Endothelial cell of umbilical vein (primary cell): ENCODE results near the gene PI4KA. TPM values are rescaled to one million over a fixed set of nuclear protein-coding genes. Genes with fewer than 3 reads are reported as not detected.

Source experiments
- BruUV-seq: library from RNA; stranded (reverse); fragments of 400-500 nt; replicated peaks from 2 replicates; lab custom pipeline; 2021; lab: Mats Ljungman, UMichigan
- CTCF ChIA-PET: fragments of 300-600, 350-600 bp; sonication (Branson Sonifier 250); formaldehyde crosslinking; loops from one replicate; lab custom pipeline; 2021; ENCODE audit warnings: antibody characterized with exemption, inconsistent platforms; lab: Charles Lee
- POLR2A ChIA-PET: fragments of 300-600, 350-600 bp; sonication (Branson Sonifier 250); formaldehyde crosslinking; loops from one replicate; lab custom pipeline; 2021; ENCODE audit warnings: antibody characterized with exemption, inconsistent platforms; lab: Charles Lee
- DNase-seq: peaks from one replicate; pipeline ENCODE4 v3.0.0-alpha.2; 2011; ENCODE audit warnings: low read depth, low spot score
- FAIRE-seq: peaks from 2 replicates; lab custom pipeline; 2011; peaks lifted over from hg19 to GRCh38; lab: Jason Lieb, UNC
- H2AFZ ChIP-seq: 2 replicates; pipeline ENCODE4 v1.6.0; 2012; ENCODE audit warnings: low read depth, low read length, control low read depth, inconsistent platforms
- H3K27ac ChIP-seq: 2 replicates; pipeline ENCODE4 v1.5.1; 2011; ENCODE audit warnings: low read depth, mild to moderate bottlenecking, control low read depth, low read length, moderate library complexity; ENCODE audit not compliant: insufficient read depth
- H3K27me3 ChIP-seq, 2 experiments: 2 replicates each; pipeline versions ENCODE4 v1.6.0 to v1.6.1; 2011; ENCODE audit warnings: low read length in 2 of 2, mixed read lengths in 1 of 2; ENCODE audit not compliant: control insufficient read depth in 2 of 2, insufficient read depth in 2 of 2
- H3K36me3 ChIP-seq, 2 experiments: 2 replicates in 1 of 2; 3 replicates in 1 of 2; pipeline ENCODE4 v1.5.1; 2011; ENCODE audit warnings: low read length in 2 of 2, mild to moderate bottlenecking in 1 of 2, moderate library complexity in 1 of 2; ENCODE audit not compliant: control insufficient read depth in 2 of 2, insufficient read depth in 2 of 2; ENCODE audit errors: extremely low read depth in 1 of 2
- H3K4me1 ChIP-seq: 3 replicates; pipeline ENCODE4 v1.5.1; 2011; ENCODE audit warnings: mild to moderate bottlenecking, low read length; ENCODE audit not compliant: control insufficient read depth, insufficient read depth; ENCODE audit errors: extremely low read depth
- H3K4me2 ChIP-seq: 2 replicates; pipeline ENCODE4 v1.6.1; 2011; ENCODE audit warnings: low read length, control low read depth, mixed read lengths; ENCODE audit not compliant: insufficient read depth
- H3K4me3 ChIP-seq, 3 experiments: fragments of 200-600 bp in 1 of 3; sonication (generic), shearing (Covaris generic) in 1 of 3; replicated peaks in 1 of 3; 2 replicates each; pipeline ENCODE4 v1.5.1; 2011 to 2016; ENCODE audit warnings: control low read depth in 3 of 3, low read length in 3 of 3, mild to moderate bottlenecking in 2 of 3, inconsistent platforms in 1 of 3, low read depth in 1 of 3, moderate library complexity in 1 of 3; ENCODE audit not compliant: insufficient read depth in 1 of 3
- H3K79me2 ChIP-seq: 2 replicates; pipeline ENCODE4 v1.6.0; 2012; ENCODE audit warnings: low read length, inconsistent platforms; ENCODE audit not compliant: control insufficient read depth, insufficient read depth
- H3K9ac ChIP-seq: replicated peaks from 2 replicates; pipeline ENCODE3; 2011; ENCODE audit warnings: low read length, control low read depth; ENCODE audit not compliant: insufficient read depth; ENCODE audit errors: extremely low read depth
- H3K9me1 ChIP-seq: replicated peaks from 3 replicates; pipeline ENCODE4 v1.6.0; 2011; ENCODE audit warnings: mild to moderate bottlenecking, low read length; ENCODE audit not compliant: control insufficient read depth, insufficient read depth; ENCODE audit errors: extremely low read depth
- H3K9me3 ChIP-seq: replicated peaks from 2 replicates; pipeline ENCODE4 v1.5.1; 2012; ENCODE audit warnings: low read length, inconsistent platforms; ENCODE audit not compliant: control insufficient read depth, insufficient read depth
- H4K20me1 ChIP-seq: replicated peaks from 2 replicates; pipeline ENCODE3; 2011; ENCODE audit warnings: mild to moderate bottlenecking, low read length; ENCODE audit not compliant: control insufficient read depth, insufficient read depth; ENCODE audit errors: extremely low read depth
- CTCF ChIP-seq, 2 donors: IDR thresholded peaks; 1 replicate in 1 of 2; 2 replicates in 1 of 2; pipeline ENCODE4 v1.5.1; 2011; ENCODE audit warnings: low read length in 2 of 2, mild to moderate bottlenecking in 2 of 2, moderate library complexity in 2 of 2, control low read depth in 1 of 2, inconsistent platforms in 1 of 2, low read depth in 1 of 2; ENCODE audit not compliant: insufficient read depth in 1 of 2; ENCODE audit errors: extremely low read depth in 1 of 2
- FOS ChIP-seq: IDR thresholded peaks from 2 replicates; pipeline ENCODE4 v1.6.1; 2011; ENCODE audit warnings: mild to moderate bottlenecking, low read length, moderate library complexity, borderline replicate concordance; ENCODE audit not compliant: insufficient read depth
- JUN ChIP-seq: IDR thresholded peaks from 2 replicates; pipeline ENCODE4 v1.6.1; 2011; ENCODE audit warnings: borderline replicate concordance, low read depth; ENCODE audit not compliant: insufficient read length, insufficient read depth
- MYC ChIP-seq: IDR thresholded peaks from one replicate; pipeline ENCODE4 v1.6.1; 2011; ENCODE audit warnings: mild to moderate bottlenecking, low read depth, low read length
- POLR2AphosphoS5 ChIP-seq: IDR thresholded peaks from 2 replicates; pipeline ENCODE4 v1.6.1; 2012; ENCODE audit warnings: low read depth, mild to moderate bottlenecking, control low read depth, low read length, moderate library complexity; ENCODE audit not compliant: insufficient read depth
- dilution Hi-C: fragments of 300-500 bp; cut with MboI; formaldehyde crosslinking; loops from one replicate; pipeline ENCODE4 v1.15.0; 2019; ENCODE audit warnings: low sequenced_read_pairs; ENCODE audit not compliant: extremely low pct_ligation_motif_present
- intact Hi-C: fragments of 100-400 bp; cut with micrococcal nuclease; formaldehyde crosslinking; loops from one replicate; pipeline ENCODE4 v1.10.0; 2022
- polyA plus RNA-seq, 4 experiments: library from polyadenylated mRNA; depleted of rRNA in 3 of 4; stranded (reverse) in 3 of 4; unstranded in 1 of 4; fragments of >200 nt; gene quantifications; 2 replicates each; pipeline versions ENCODE4 v1.2.1 to v1.2.3, GENCODE V29; 2011 to 2012; ENCODE audit warnings: missing spikeins in 1 of 4
- total RNA-seq: library from RNA; stranded (reverse); gene quantifications from 2 replicates; pipeline ENCODE4 v1.2.3, GENCODE V29; 2021
- TF ChIP-seq, protein P1 (sequence below): IDR thresholded peaks from 2 replicates; pipeline ENCODE4 v1.6.1; 2011; ENCODE audit not compliant: insufficient read depth, insufficient read length

Gene PI4KA
- total and polyA plus RNA-seq, 2 donors (not counting 3 experiments of a cell fraction or from before 2014, with no cell fraction given) = 28.9 to 56.4 TPM

DNA sequence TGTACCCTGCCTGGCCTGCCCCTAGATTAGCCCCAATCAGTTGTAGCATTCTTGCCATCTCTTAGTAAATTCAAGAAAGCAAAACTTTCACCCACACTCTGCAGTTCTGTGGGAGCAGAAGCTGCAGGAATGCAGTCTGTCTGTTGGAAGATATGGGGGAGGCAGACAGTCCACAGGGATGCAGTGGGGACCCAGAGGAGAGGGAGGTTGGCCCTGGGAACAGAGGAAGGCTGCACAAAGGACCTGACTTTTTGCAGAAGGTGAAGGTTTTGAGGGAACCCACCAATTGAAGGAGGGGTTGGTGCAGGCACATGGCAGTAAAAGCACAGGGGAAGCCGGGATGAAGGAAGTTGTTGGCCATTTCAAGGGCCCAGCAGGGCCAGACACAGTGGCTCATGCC lies 16.7 kb upstream of the PI4KA start:
- DNase-seq (no peak), FAIRE-seq (no peak)
- ChIA-PET CTCF (interaction anchor here (1.2 to 1.4 kb wide), 3 partner anchors 10 to 71 kb away, joined by 3 to 10 read pairs (median 3); no protein-coding TSS in a partner anchor), POLR2A (no interaction called here)
- no peak overlapping the region for H3K9ac ChIP-seq
- H3K9me1 ChIP-seq = no peaks in the 10 kb centered on the region
- H3K4me1 ChIP-seq = no peaks in the 10 kb centered on the region
- no peaks in the 10 kb centered on the region for H3K79me2 ChIP-seq
- peaks cover 3 to 15% of the 10 kb centered on the region in 2 experiments for H3K36me3 ChIP-seq
- no peak overlapping the region for H3K4me2 ChIP-seq
- intact Hi-C loops (no loop called here), dilution Hi-C loops (no loop called here)
- H2AFZ ChIP-seq = no peak overlapping the region
- no TSS peak for BruUV-seq
- TF ChIP-seq POLR2AphosphoS5 (no peak), CTCF (IDR thresholded peaks at IDR 0.05; ENCODE audit: extremely low read depth in 1 of 2, insufficient read depth in 1 of 2, low read depth in 1 of 2, low read length in 2 of 2) (no peak), MYC (no peak), JUN (no peak), FOS (no peak)
- TF ChIP-seq, protein P1, sequence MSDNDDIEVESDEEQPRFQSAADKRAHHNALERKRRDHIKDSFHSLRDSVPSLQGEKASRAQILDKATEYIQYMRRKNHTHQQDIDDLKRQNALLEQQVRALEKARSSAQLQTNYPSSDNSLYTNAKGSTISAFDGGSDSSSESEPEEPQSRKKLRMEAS = no peak
- no peak overlapping the region for H3K4me3 ChIP-seq
- H3K27me3 ChIP-seq = no peaks in the 10 kb centered on the region
- H3K9me3 ChIP-seq = no peaks in the 10 kb centered on the region
- H3K27ac ChIP-seq = no peak overlapping the region
- H4K20me1 ChIP-seq = no peaks in the 10 kb centered on the region
